Pons (tissue), 1 donor: Measurements from ENCODE around the gene MUC13.
"Not testable (repeated sequence)": the region's sequence is repeated elsewhere in the genome, so short reads cannot be mapped to it uniquely, and the experiment has no call there.

Source experiments
- DNase-seq: peaks from one replicate; pipeline ENCODE4 v3.0.0-alpha.2; 2016; ENCODE audit warnings: low spot score

Gene MUC13

GRCh38 chr3:124934577-124934976 lies at the start of gene MUC13:
MUC13 (minus strand) TSS chr3:124934751; CDS start chr3:124934712, 39 bp downstream.
- DNase-seq: no peak

- DNase-seq: no peak
Observed at GRCh38 chr3:124982855-124983254, 48.3 kb upstream of the MUC13 start.

GRCh38 chr3:124981472-124981871 lies 46.9 kb upstream of the MUC13 start:
- no peak for DNase-seq

GRCh38 chr3:124978627-124979026 lies 44.1 kb upstream of the MUC13 start:
- DNase-seq: no peak

- no peak for DNase-seq
Observed at GRCh38 chr3:124976383-124976782, 41.8 kb upstream of the MUC13 start.

GRCh38 chr3:124974691-124975090 lies 40.1 kb upstream of the MUC13 start:
- no peak for DNase-seq

GRCh38 chr3:124973290-124973689 lies 38.7 kb upstream of the MUC13 start:
- no peak for DNase-seq

GRCh38 chr3:124972457-124972856 lies 37.9 kb upstream of the MUC13 start:
- DNase-seq: no peak

- DNase-seq: no peak
Observed at GRCh38 chr3:124969963-124970722, 35.6 kb upstream of the MUC13 start.

- DNase-seq: no peak
Observed at GRCh38 chr3:124969190-124969589, 34.6 kb upstream of the MUC13 start.

- no peak for DNase-seq
Observed at GRCh38 chr3:124967964-124968363, 33.4 kb upstream of the MUC13 start.

- DNase-seq: no peak
Observed at GRCh38 chr3:124966521-124967445, 32.2 kb upstream of the MUC13 start.

- DNase-seq: no peak
Observed at GRCh38 chr3:124965413-124965812, 30.9 kb upstream of the MUC13 start.

GRCh38 chr3:124964387-124964786 lies 29.8 kb upstream of the MUC13 start:
- DNase-seq: no peak

GRCh38 chr3:124963755-124964154 lies 29.2 kb upstream of the MUC13 start:
- DNase-seq: no peak

GRCh38 chr3:124962403-124962940 lies 27.9 kb upstream of the MUC13 start:
- DNase-seq: no peak

GRCh38 chr3:124960698-124961097 lies 26.1 kb upstream of the MUC13 start:
- DNase-seq: no peak

GRCh38 chr3:124960105-124960504 lies 25.6 kb upstream of the MUC13 start:
- DNase-seq: no peak

- DNase-seq: not testable (repeated sequence)
Observed at GRCh38 chr3:124957951-124958350, 23.4 kb upstream of the MUC13 start.

GRCh38 chr3:124952282-124952855 lies 17.8 kb upstream of the MUC13 start:
- no peak for DNase-seq

GRCh38 chr3:124951511-124952281 lies 17.1 kb upstream of the MUC13 start:
- no peak for DNase-seq

- DNase-seq: no peak
Observed at GRCh38 chr3:124950026-124950425, 15.5 kb upstream of the MUC13 start.
